Measurements from ENCODE around the gene SLC6A15. TPM values are rescaled to one million over a fixed set of nuclear protein-coding genes. Genes with fewer than 3 reads are reported as not detected.

Gene SLC6A15
- total RNA-seq, 2 experiments from 2014 or later = not detected

DNA sequence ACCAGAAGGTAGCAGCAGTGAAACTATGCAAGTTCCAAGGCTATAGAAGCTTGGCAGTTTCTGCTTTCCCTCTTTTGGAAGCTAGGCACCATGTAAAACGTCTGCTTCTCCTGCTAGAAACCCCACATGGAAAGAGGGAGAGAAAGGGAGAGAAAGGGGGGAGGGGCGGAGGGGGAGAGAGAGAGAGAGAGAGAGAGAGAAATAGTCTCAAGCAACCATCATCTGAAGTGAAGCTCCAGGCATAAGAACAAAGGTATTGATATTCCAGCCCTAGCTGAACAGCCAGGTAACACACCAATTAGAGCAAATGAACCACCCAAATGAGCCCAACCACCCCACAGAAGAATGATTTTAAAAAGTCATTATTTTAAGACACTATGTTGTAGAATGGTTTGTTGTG lies 8.5 kb downstream of the SLC6A15 start:
- no peak for TF ChIP-seq CTCF (IDR thresholded peaks at IDR 0.05)
- Mint-ChIP-seq H3K27ac (no peak overlapping the region), H3K36me3 (ENCODE audit: low read depth) (no peaks in the 10 kb centered on the region), H3K9me3 (no peaks in the 10 kb centered on the region), H3K27me3 (peaks cover under 1% of the 10 kb centered on the region), H3K4me1 (ENCODE audit: low read depth) (no peaks in the 10 kb centered on the region), H3K4me3 (no peak overlapping the region)
- ChIA-PET POLR2A (no interaction called here), CTCF (interaction anchor here (1.2 kb wide), 1 partner anchor 30 kb away, joined by 3 read pairs; no protein-coding TSS in a partner anchor)
- intact Hi-C loops (cut with micrococcal nuclease) = no loop called here
- ATAC-seq (no peak), DNase-seq (no peak)

DNA sequence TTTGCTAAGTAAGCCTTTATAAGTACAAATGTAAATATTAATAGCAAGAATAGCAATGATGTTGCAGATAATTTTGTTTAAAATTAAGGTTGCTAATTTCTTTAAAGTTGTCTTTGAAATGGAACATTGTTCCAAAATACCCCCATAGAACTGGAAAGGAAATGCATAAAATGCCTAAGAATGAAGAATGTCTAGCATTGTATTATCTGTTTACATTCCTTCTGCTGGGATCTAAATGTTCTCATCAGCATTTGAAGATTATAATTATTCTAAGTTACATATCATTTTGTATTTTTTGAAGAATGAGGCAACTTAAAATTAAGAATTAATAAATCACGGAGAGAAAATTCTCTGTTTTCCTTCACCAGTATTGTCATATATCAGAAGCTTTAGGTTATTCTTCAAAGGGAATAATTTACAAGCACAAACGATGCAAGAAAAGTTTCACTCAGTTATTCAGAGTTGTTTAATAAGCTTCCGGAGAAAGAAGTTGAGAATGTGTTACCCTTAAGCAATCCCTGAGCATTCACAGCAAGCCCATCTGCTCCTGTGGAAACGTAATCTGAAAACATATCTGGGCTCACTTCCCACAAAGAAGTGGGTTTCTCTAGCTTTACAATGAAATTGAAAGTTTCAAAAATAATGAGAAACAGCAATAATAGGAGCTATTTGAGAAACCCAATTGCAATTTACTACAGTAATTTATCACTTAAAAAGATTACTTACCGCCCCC lies 21.3 kb downstream of the SLC6A15 start:
- Mint-ChIP-seq H3K9me3 (no peaks in the 10 kb centered on the region), H3K36me3 (ENCODE audit: low read depth) (no peaks in the 10 kb centered on the region), H3K4me1 (ENCODE audit: low read depth) (no peaks in the 10 kb centered on the region), H3K4me3 (no peak overlapping the region), H3K27ac (no peak overlapping the region), H3K27me3 (no peaks in the 10 kb centered on the region)
- ChIA-PET CTCF (no interaction called here), POLR2A (no interaction called here)
- intact Hi-C loops (cut with micrococcal nuclease) = no loop called here
- ATAC-seq (no peak), DNase-seq (no peak)
- no peak for TF ChIP-seq CTCF (IDR thresholded peaks at IDR 0.05)

GRCh38 chr12:84889818-84890217 lies 22.8 kb downstream of the SLC6A15 start:
- H3K27me3 Mint-ChIP-seq = no peaks in the 10 kb centered on the region
- H3K4me1 Mint-ChIP-seq (ENCODE audit: low read depth) = no peaks in the 10 kb centered on the region
- TF ChIP-seq CTCF (IDR thresholded peaks at IDR 0.05) = no peak
- ATAC-seq = no peak
- no peak overlapping the region for H3K4me3 Mint-ChIP-seq
- H3K9me3 Mint-ChIP-seq = no peaks in the 10 kb centered on the region
- POLR2A ChIA-PET = no interaction called here
- DNase-seq = no peak
- H3K36me3 Mint-ChIP-seq (ENCODE audit: low read depth) = no peaks in the 10 kb centered on the region
- CTCF ChIA-PET = interaction anchor here (0.8 kb wide), 1 partner anchor 15 kb away, joined by 4 read pairs; no protein-coding TSS in a partner anchor
- H3K27ac Mint-ChIP-seq = no peak overlapping the region
- intact Hi-C loops (cut with micrococcal nuclease) = no loop called here

DNA sequence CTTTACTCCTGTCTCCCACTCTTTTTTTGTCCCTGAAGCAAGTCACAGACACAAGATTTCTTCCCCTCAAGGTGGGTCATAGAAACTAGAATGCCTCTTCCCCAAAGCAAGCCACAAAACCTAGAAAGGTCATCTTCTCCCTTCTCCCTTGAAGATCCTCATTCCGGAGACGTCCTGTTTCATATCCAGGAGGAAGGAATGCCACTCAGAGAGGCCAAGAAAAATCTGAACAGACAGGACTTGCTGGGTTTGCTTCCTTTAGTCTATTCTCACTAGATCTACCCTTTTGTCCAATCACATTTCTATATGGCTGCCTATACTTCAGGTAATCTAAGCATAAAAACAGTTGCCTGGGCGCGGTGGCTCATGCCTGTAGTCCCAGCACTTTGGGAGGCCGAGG lies 23.7 kb downstream of the SLC6A15 start:
- DNase-seq (no peak), ATAC-seq (no peak)
- intact Hi-C loops (cut with micrococcal nuclease) = no loop called here
- Mint-ChIP-seq H3K9me3 (no peaks in the 10 kb centered on the region), H3K36me3 (ENCODE audit: low read depth) (no peaks in the 10 kb centered on the region), H3K27ac (no peak overlapping the region), H3K27me3 (no peaks in the 10 kb centered on the region), H3K4me1 (ENCODE audit: low read depth) (no peaks in the 10 kb centered on the region), H3K4me3 (no peak overlapping the region)
- no peak for TF ChIP-seq CTCF (IDR thresholded peaks at IDR 0.05)
- POLR2A ChIA-PET = no interaction called here
- CTCF ChIA-PET = no interaction called here

- Mint-ChIP-seq H3K27ac (no peak overlapping the region), H3K36me3 (ENCODE audit: low read depth) (no peaks in the 10 kb centered on the region), H3K9me3 (no peaks in the 10 kb centered on the region), H3K4me3 (no peak overlapping the region), H3K27me3 (peaks cover 4% of the 10 kb centered on the region), H3K4me1 (ENCODE audit: low read depth) (no peaks in the 10 kb centered on the region)
- no peak for TF ChIP-seq CTCF (IDR thresholded peaks at IDR 0.05)
- ChIA-PET POLR2A (no interaction called here), CTCF (interaction anchor here (8.6 kb wide), 1 partner anchor 152 kb away, joined by 124 read pairs; no protein-coding TSS in a partner anchor)
- DNase-seq = no peak
- intact Hi-C loops (cut with micrococcal nuclease) = loop anchor here (10.0 kb wide), 1 partner anchor 177 kb away; no protein-coding TSS in a partner anchor
- ATAC-seq = no peak
Measured at GRCh38 chr12:84877340-84877739, 35.3 kb downstream of the SLC6A15 start.
